Testis (tissue), 2 donors: ENCODE data around the gene CREG1.

Experiments
- CTCF ChIP-seq, 3 experiments: fragments of 450-650 bp in 2 of 3; fragments of 200-600 bp in 1 of 3; sonication (generic) in 1 of 3; IDR thresholded peaks; one replicate each; pipeline ENCODE4 v1.5.1; 2016 to 2019; ENCODE audit warnings: antibody characterized with exemption in 3 of 3, mild to moderate bottlenecking in 2 of 3, moderate library complexity in 1 of 3
- POLR2A ChIP-seq: fragments of 450-650 bp; IDR thresholded peaks from one replicate; pipeline ENCODE4 v1.6.1; 2017; ENCODE audit warnings: antibody characterized with exemption, mild to moderate bottlenecking, moderate library complexity

DNA sequence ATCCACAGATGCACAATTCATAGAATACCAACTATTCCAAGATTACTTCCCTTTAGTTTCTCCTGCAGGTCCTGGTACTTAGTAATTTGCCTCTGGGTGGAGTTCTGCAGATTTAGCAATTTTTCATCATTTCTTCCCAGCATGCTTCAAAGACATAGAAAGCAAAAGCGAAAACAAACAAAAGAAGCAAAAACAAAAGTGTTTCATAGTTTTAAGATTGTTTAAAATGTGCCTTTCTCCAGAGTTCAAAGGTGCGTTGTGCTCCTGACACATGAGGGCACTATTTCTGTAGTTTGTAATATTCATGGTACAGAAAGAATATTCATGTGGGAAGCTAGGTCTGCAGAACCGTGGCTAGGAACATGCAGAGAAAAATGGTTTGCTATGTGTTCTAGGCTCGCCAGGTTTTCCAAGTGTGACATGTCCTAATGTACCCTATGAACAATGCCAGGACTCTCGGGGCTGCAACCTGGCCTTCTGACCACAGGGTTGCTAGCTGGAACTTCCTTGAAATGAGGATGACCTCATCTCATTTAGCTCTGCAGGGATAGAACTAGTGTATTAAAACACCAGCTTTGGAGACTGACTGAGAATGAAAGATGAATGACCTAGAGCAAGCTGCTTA is 46.5 kb upstream of the CREG1 start:
- peak in 2 of 3 experiments; percentile 39 to 46 for TF ChIP-seq CTCF (IDR thresholded peaks at IDR 0.05)
- TF ChIP-seq POLR2A: no peak
